Fibroblast of lung (primary cell): ENCODE results near the gene CTDSPL. TPM values are rescaled to one million over a fixed set of nuclear protein-coding genes. Genes with fewer than 3 reads are reported as not detected.

Source experiments
- DNase-seq, 2 donors: peaks; one replicate each; pipeline versions ENCODE4 v3.0.0 to v3.0.0-alpha.2; 2010; ENCODE audit warnings: low read depth in 2 of 2
- H2AFZ ChIP-seq: 2 replicates; pipeline ENCODE4 v1.5.1; 2012; ENCODE audit warnings: low read length, control low read depth, inconsistent platforms
- H3K27ac ChIP-seq: 2 replicates; pipeline ENCODE4 v1.5.1; 2011; ENCODE audit warnings: low read length, control low read depth; ENCODE audit not compliant: insufficient read depth
- H3K27me3 ChIP-seq: 2 replicates; pipeline ENCODE4 v1.5.1; 2011; ENCODE audit warnings: mild to moderate bottlenecking, low read length; ENCODE audit not compliant: control insufficient read depth, insufficient read depth
- H3K36me3 ChIP-seq: 2 replicates; pipeline ENCODE4 v1.5.1; 2011; ENCODE audit warnings: low read length; ENCODE audit not compliant: control insufficient read depth, insufficient read depth
- H3K4me1 ChIP-seq: 2 replicates; pipeline ENCODE4 v1.5.1; 2011; ENCODE audit warnings: low read length; ENCODE audit not compliant: control insufficient read depth, insufficient read depth; ENCODE audit errors: extremely low read depth
- H3K4me2 ChIP-seq: 2 replicates; pipeline ENCODE4 v1.5.1; 2011; ENCODE audit warnings: low read length, control low read depth; ENCODE audit not compliant: insufficient read depth; ENCODE audit errors: extremely low read depth
- H3K4me3 ChIP-seq, 4 experiments: fragments of 200-600 bp in 1 of 4; sonication (generic) in 1 of 4; replicated peaks in 1 of 4; 2 replicates each; pipeline ENCODE4 v1.5.1; 2011 to 2016; ENCODE audit warnings: low read length in 4 of 4, low read depth in 3 of 4, mild to moderate bottlenecking in 3 of 4, control low read depth in 2 of 4, inconsistent platforms in 1 of 4, mixed read lengths in 1 of 4; ENCODE audit not compliant: insufficient read depth in 1 of 4; ENCODE audit errors: control extremely low read depth in 1 of 4
- H3K79me2 ChIP-seq: 2 replicates; pipeline ENCODE4 v1.5.1; 2012; ENCODE audit warnings: mild to moderate bottlenecking, low read length, inconsistent platforms; ENCODE audit not compliant: control insufficient read depth, insufficient read depth
- H3K9ac ChIP-seq: 2 replicates; pipeline ENCODE4 v1.5.1; 2011; ENCODE audit warnings: mild to moderate bottlenecking, low read length, control low read depth; ENCODE audit not compliant: insufficient read depth
- H3K9me3 ChIP-seq: 2 replicates; pipeline ENCODE4 v1.5.1; 2012; ENCODE audit warnings: low read depth, low read length; ENCODE audit not compliant: control insufficient read depth, insufficient read depth
- H4K20me1 ChIP-seq: 2 replicates; pipeline ENCODE4 v1.5.1; 2011; ENCODE audit warnings: low read length; ENCODE audit not compliant: control insufficient read depth, insufficient read depth; ENCODE audit errors: extremely low read depth
- EZH2 ChIP-seq: IDR thresholded peaks from 2 replicates; pipeline ENCODE4 v1.5.1; 2012; ENCODE audit warnings: low read length, control low read depth, mild to moderate bottlenecking; ENCODE audit errors: missing control alignments
- polyA plus RNA-seq, 2 donors: library from polyadenylated mRNA; depleted of rRNA in 1 of 2; stranded (reverse) in 1 of 2; unstranded in 1 of 2; fragments of >200 nt; gene quantifications; 2 replicates each; pipeline ENCODE4 v1.2.1, GENCODE V29; 2011 to 2012; ENCODE audit warnings: missing spikeins in 1 of 2
- total RNA-seq: library from RNA; depleted of rRNA; stranded (reverse); fragments of >200 nt; gene quantifications from 2 replicates; pipeline ENCODE4 v1.2.1, GENCODE V29; 2014
- TF ChIP-seq, protein P1 (sequence below), 2 donors: IDR thresholded peaks in 1 of 2; conservative IDR thresholded peaks in 1 of 2; 1 replicate in 1 of 2; 2 replicates in 1 of 2; pipeline ENCODE4 v1.5.1; 2011 to 2012; ENCODE audit warnings: low read length in 2 of 2, control low read depth in 1 of 2, inconsistent platforms in 1 of 2, low read depth in 1 of 2, mild to moderate bottlenecking in 1 of 2

CTDSPL gene
- total and polyA plus RNA-seq, 2 donors (not counting 1 experiment from before 2014, with no cell fraction given), result 34.0 to 51.5 TPM

DNA sequence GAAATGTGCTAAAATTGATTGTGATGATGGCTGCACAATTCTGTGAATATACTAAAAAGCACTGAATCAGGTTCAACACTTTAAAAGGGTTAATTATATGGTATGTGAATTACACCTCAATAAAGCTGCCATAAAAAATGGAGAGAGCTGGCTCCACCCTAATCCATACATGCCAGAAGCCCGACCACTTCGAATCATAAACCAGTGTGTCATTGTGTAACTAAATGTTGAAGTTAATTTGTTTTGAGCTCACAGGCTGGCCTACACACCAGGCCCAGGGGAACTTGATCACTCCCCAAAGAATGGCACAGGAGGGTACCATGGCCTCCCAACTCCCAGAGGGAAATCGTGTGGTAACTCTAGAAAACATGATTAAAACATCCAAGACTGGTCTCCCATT lies 153.8 kb downstream of the CTDSPL start:
- Histone ChIP-seq H2AFZ (no peak overlapping the region), H3K27me3 (no peaks in the 10 kb centered on the region), H3K27ac (no peak overlapping the region), H3K9me3 (no peaks in the 10 kb centered on the region), H3K4me3 (no peak overlapping the region), H3K4me1 (no peaks in the 10 kb centered on the region), H3K4me2 (no peak overlapping the region), H3K79me2 (no peaks in the 10 kb centered on the region), H3K9ac (no peak overlapping the region), H3K36me3 (peaks cover 4% of the 10 kb centered on the region), H4K20me1 (no peaks in the 10 kb centered on the region)
- no peak for TF ChIP-seq EZH2
- TF ChIP-seq, protein P1, sequence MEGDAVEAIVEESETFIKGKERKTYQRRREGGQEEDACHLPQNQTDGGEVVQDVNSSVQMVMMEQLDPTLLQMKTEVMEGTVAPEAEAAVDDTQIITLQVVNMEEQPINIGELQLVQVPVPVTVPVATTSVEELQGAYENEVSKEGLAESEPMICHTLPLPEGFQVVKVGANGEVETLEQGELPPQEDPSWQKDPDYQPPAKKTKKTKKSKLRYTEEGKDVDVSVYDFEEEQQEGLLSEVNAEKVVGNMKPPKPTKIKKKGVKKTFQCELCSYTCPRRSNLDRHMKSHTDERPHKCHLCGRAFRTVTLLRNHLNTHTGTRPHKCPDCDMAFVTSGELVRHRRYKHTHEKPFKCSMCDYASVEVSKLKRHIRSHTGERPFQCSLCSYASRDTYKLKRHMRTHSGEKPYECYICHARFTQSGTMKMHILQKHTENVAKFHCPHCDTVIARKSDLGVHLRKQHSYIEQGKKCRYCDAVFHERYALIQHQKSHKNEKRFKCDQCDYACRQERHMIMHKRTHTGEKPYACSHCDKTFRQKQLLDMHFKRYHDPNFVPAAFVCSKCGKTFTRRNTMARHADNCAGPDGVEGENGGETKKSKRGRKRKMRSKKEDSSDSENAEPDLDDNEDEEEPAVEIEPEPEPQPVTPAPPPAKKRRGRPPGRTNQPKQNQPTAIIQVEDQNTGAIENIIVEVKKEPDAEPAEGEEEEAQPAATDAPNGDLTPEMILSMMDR (conservative IDR thresholded peaks at IDR 0.05 in 1 of 2, IDR thresholded peaks at IDR 0.05 in 1 of 2; ENCODE audit: low read depth in 1 of 2, low read length in 2 of 2), result no peak
- DNase-seq, result no peak

DNA sequence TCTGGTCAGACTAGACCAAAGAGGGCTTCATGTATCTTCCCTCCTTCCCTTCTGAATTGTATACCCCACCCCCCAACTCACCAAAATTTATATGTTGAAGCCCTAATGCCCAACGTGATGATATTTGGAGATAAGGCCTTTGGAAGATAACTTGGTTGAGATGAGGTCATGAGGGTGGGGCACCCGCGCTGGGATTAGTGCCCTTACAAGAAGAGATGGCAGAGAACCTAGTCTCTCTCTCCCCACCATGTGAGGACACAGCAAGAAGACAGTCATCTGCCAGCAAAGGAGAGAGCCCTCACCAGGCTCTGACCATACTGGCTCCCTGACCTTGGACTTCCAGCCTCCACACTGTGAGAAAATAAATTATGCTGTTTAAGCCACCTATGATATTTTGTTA lies 154.3 kb downstream of the CTDSPL start:
- H3K79me2 ChIP-seq, result no peaks in the 10 kb centered on the region
- H3K9me3 ChIP-seq, result no peaks in the 10 kb centered on the region
- no peaks in the 10 kb centered on the region for H4K20me1 ChIP-seq
- no peak overlapping the region for H3K27ac ChIP-seq
- peaks cover 4% of the 10 kb centered on the region for H3K36me3 ChIP-seq
- no peak for DNase-seq
- no peak for TF ChIP-seq EZH2
- TF ChIP-seq, protein P1 (conservative IDR thresholded peaks at IDR 0.05 in 1 of 2, IDR thresholded peaks at IDR 0.05 in 1 of 2; ENCODE audit: low read depth in 1 of 2, low read length in 2 of 2), result no peak
- H3K27me3 ChIP-seq, result no peaks in the 10 kb centered on the region
- H2AFZ ChIP-seq, result no peak overlapping the region
- no peak overlapping the region for H3K4me2 ChIP-seq
- no peak overlapping the region for H3K9ac ChIP-seq
- no peaks in the 10 kb centered on the region for H3K4me1 ChIP-seq
- H3K4me3 ChIP-seq, result no peak overlapping the region

DNA sequence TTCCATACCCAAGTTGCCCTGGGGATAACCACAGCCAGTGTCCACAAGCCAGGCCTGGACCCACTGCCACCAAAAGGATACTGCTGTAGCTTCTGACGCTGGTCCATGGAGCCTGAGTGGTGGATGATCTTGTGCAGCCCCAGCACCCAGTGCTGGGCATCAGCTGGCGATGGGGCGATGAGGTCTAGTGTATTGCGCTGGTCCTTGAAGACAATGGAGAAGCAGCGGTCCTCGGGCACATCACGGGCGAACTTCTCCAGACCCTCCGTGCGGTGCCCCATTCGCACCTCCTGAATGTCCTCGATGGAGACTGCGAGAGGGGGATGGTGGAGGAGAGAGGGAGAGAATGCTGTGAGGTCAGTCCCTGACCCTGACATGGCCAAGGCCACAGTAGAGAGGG lies 154.7 kb downstream of the CTDSPL start:
- Histone ChIP-seq H3K27me3 (no peaks in the 10 kb centered on the region), H3K79me2 (no peaks in the 10 kb centered on the region), H2AFZ (no peak overlapping the region), H3K9me3 (no peaks in the 10 kb centered on the region), H4K20me1 (no peaks in the 10 kb centered on the region), H3K9ac (no peak overlapping the region), H3K27ac (no peak overlapping the region), H3K4me2 (no peak overlapping the region), H3K36me3 (peaks cover 4% of the 10 kb centered on the region), H3K4me3 (no peak overlapping the region), H3K4me1 (no peaks in the 10 kb centered on the region)
- DNase-seq, result no peak
- no peak for TF ChIP-seq EZH2
- TF ChIP-seq, protein P1 (conservative IDR thresholded peaks at IDR 0.05 in 1 of 2, IDR thresholded peaks at IDR 0.05 in 1 of 2; ENCODE audit: low read depth in 1 of 2, low read length in 2 of 2), result no peak
